ENCODE data around the gene SMKR1.

GRCh38 chr7:129540340-129540739, 38.0 kb downstream of the SMKR1 start:
- TF ChIP-seq CTCF (IDR thresholded peaks at IDR 0.05; ENCODE audit: borderline replicate concordance, extremely low read depth, low read length, poor library complexity, severe bottlenecking): no peak
- TF ChIP-seq EZH2 (IDR thresholded peaks at IDR 0.05; ENCODE audit: borderline replicate concordance, low read depth, low read length, severe bottlenecking): no peak

Measured in DND-41 (cell line).